Islet of Langerhans (tissue), 1 donor: ENCODE data around the gene PDXK.

ENCODE experiments used
- FAIRE-seq: peaks from one replicate; lab custom pipeline; 2011; peaks lifted over from hg19 to GRCh38; lab: Jason Lieb, UNC

The PDXK gene

DNA sequence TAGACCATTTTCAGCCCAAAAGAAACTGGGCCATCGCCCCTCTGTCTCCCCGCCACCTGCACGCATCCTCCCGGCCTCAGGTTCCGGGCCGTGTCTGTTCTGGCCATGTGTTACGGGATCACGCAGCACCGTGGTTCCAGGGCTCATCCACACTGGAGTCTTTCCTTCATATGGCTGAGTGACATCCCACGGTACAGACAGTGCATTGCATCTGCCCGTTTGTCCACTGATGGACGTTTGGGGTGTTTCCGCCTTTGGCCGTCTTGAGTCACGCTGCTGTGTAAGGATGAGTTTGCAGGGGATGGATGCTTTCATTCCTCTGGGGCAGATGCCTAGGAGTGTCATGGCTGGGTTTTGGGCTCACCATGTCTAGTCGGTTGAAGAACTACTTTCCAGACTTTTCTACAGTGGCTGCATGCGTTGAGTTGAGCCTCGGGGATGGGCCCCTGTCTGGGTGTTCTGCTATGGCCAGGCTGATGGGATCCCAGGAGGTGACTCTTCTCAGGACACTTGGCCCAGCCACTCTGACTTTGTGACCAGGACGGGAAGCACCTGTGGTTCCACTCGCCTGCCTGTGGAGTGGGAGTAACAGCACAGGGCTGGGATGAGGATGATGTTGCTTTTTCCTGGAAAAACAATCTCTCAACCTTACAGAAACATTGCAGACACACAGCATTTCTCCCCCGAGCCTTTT, 87.2 kb downstream of the PDXK start:
- no peak for FAIRE-seq

DNA sequence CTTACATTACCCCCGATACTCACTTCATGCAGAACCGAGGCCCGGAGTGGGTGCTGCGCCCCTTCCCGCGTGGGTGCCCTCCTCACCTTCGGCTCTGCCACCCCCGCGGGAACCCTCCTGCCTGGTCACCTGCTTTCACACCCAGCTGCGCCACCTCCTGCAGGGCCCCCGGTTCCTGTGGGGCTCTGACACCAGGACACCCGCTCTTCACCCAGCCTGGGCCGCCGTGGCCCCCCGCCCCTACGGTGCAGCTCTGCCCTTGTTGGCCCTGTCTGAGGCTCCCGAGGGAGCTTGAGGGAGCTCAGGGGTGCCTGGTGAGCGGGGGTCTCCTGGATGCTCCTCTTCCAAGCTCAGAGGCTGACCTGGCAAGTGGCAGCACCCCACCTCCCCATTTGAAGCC, 89.4 kb downstream of the PDXK start:
- no peak for FAIRE-seq

DNA sequence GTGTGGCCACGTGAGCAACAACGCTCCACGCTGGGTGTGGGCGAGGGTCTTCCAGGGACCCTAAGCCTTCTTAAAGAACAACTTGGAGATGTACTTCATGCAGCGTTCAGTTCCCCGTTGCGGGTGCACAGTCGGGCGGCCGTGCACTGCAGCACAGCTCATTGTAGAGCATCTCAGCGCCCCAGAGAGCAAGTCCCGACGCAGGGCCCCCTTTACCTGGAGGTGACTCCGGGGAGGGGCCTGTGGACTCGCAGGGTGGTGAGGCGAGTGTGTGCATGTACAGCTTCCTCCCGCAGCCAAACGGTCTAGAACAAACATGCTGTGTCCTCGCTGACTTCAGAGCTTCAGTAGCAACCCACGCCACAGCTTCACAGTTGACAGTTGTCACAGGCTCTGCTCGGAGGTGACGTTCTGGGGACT, 89.9 kb downstream of the PDXK start:
- FAIRE-seq = no peak

DNA sequence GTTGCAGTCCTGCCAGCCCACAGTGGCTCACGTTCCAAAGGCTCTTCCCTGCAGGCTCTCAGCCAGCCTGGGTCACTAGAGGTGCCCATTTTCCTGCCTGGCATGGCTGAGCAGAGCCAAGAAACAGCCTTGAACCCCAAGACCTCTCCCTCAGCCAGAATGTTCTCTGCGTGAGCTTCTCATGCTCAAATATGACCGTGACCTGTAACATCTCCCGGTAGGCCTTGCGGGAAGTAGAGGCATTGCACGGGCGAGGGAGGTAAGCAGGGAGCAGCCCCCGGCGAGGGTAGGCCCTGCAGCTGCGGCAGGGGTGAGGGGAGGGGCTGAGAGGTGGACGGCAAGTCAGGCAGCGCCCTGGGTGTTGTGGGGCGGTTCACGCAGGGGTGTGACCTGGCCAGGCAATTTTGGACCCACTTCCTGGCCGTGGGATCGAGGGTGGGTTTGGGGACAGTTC, 90.4 kb downstream of the PDXK start:
- FAIRE-seq = no peak

DNA sequence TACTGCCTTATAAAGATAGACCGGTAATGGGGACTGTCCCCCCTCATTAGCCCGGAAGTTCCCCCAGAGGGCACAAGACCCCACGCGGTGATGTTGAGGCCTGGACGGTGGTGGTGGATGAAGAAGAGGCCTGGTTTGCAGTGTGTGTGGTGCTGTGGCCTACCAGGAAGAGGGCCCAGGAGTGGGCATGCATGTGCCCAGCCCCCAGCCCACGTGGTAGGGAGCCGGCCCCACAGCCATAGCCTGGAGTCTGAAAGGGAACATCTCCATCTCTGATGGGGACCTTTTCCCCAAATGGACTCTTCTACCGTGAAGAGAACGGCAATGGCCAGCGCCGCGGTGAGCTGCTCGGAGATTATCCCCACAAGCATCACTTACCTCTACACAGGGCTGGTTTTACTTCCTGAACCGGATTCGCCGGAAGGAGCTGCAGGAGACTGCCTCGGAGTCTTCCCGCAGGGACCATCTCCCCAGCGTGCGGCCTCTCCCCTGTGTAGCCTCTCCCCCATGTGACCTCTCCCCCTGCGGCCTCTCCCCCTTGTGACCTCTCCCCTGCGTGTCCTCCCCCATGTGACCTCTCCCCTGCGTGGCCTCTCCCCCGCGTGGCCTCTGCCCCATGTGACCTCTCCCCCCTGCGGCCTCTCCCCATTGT, 91.0 kb downstream of the PDXK start:
- FAIRE-seq = no peak

DNA sequence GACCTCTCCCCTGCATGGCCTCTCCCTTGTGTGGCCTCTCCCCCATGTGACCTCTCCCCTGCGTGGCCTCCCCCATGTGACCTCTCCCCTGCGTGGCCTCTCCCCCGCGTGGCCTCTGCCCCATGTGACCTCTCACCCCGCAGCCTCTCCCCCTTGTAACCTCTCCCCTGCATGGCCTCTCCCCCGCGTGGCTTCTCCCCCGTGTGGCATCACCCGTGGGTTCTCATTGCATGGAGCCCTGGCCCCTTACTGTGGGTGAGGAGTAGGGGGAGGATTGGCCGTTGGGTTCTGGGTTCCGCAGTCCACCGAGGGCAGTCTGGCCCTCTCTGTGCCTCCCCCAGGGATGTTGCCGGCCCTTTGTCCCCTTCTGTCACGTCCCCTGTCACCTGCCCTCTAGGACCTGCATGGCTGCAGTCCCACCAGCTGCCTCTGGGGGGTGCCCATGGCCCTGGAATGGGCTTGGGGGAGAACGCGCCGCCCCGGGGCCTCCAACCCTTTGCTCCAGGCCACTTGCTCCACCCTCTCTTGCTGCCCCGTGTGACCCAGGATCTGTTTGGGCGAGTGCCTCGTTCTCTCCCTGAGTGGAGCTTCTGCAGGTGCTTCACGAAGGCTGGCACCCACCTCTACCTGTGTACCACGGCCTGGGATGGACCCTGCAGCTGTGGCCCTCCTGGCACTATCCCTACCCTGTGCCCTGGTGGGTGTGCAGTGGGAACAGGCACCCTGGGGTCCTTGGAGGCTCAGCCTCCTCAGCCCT, 91.8 kb downstream of the PDXK start:
- FAIRE-seq = no peak

DNA sequence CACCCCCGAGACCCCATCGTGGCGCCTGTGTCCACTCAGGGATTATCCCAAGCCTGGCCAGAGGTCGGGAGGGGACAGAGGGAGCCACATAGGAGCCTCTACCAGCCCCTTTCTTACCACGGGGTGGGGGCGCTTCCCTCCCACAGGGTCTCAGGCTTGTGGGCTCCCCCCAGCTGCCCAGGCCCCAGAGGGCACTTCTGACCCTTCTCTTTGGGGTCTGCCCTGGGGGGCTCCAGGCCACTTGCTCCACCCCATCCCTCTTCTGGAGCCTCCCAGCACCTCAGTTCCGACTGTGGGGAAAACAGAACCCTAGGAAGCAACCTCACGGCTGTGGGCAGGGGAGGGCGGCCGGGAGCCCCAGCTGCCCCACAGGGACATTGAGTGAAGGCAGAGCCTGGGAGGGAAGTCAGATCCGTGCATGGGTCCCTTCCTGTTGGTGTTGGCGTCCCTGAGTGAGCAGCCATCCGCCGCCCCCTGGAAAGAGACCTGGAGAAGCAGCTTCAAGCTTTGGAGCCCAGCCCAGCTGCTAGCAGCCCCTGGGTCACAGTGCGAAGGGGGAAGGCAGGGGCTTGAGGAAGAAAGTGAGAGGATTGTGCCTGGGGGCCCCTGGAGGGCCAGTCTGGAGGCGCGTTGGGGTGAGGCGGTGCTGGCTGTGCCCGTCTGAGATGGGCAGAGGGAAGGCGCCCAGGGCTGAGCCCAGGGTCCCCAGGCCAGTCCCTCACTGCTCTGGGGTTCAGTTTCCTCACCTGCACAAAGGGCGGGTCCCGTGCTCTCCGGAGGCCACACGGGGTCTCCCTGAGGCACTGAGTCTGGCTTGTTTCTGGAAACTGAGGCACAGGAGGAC, 92.6 kb downstream of the PDXK start:
- no peak for FAIRE-seq
